ENCODE measurements around the gene NEK10. TPM values are rescaled to one million over a fixed set of nuclear protein-coding genes. Genes with fewer than 3 reads are reported as not detected.
"Not testable (repeated sequence)": the region's sequence is repeated elsewhere in the genome, so short reads cannot be mapped to it uniquely, and the experiment has no call there.

The NEK10 gene
- total and polyA plus RNA-seq, 5 donors: 3.1 to 16.9 (median 9.5) TPM

- 85% methylated on average over 3 of the region's 3 CpGs for WGBS
- no peaks in the 10 kb centered on the region for H3K27me3 ChIP-seq (ENCODE audit: control insufficient read depth, insufficient read depth)
- no peak for ATAC-seq
- H3K9me3 ChIP-seq (ENCODE audit: control insufficient read depth, low read length): no peaks in the 10 kb centered on the region
- no peak for DNase-seq
- intact Hi-C loops (cut with DNase I): no loop called here
- H3K4me3 ChIP-seq (ENCODE audit: low read length): no peak overlapping the region
- no peaks in the 10 kb centered on the region for H3K4me1 ChIP-seq (ENCODE audit: control insufficient read depth, insufficient read depth, low read length)
- no peak overlapping the region for H3K27ac ChIP-seq (ENCODE audit: low read length)
Measured at GRCh38 chr3:27349832-27350231, 19.4 kb downstream of the NEK10 start.

DNA sequence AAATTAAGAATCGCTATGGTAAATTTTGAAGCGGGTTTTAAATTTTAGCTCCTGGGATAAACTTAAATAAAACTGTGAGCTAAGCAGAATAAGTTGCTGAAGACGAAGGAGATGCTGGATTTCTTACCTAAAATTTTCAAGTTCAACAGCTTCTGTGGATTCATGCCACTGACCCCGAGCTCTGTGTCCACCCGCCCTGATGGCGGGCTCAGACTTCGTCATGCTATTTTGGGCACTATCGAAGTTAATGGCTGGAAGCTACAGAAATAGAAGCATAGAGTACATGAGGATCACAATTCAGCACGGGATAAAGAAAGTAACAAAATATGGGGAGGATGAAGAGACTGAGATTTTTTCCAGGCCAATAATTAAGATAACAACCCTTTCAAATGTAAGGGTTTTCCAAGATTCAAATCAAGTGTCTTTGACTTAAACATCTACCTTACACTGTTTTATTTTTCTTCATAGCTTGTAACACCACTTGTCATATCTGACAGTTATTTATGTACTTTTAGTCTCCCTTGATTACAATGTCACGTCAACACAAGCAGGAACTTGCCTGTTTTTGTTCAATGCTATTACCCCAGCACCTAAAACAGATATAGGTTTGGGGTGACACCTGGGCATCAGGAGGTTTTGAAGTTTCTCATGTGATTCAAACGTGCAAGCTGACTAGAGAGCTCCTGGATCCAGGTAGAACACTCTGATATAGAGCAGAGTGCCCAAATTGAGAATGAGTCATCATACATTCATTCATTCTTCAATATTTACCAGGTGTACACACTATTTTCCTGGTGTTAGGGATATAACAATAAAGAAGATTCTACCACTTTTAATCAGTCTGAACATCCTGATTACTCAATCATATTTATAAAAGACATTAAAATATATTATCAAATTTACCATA is 23.0 kb downstream of the NEK10 start:
- peak; percentile 73 to 78 for ATAC-seq
- DNase-seq: no peak
- H3K27ac ChIP-seq (ENCODE audit: low read length): no peak overlapping the region

DNA sequence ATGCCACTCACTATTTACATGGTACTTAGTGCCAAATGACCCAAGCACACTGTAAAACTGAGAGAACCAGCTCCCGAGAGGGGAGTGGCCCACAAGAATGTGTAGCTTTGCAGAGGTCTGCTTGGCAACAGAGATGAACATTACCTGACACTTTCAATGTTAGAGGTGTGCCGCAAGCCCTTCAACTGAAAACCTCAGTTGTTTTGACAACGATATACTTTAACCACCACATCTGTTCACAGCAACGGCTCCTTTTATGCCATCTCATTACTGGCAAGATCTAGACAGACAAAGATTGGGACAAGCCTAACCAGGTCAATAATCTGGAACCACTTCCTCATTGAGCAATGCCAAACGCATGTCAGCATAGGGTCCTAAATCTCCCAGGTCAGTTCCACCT is 23.7 kb downstream of the NEK10 start:
- Histone ChIP-seq H3K27me3 (ENCODE audit: control insufficient read depth, insufficient read depth) (no peaks in the 10 kb centered on the region), H3K9me3 (ENCODE audit: control insufficient read depth, low read length) (no peaks in the 10 kb centered on the region), H3K4me1 (ENCODE audit: control insufficient read depth, insufficient read depth, low read length) (no peaks in the 10 kb centered on the region), H3K27ac (ENCODE audit: low read length) (peak overlapping the region; percentile 37), H3K4me3 (ENCODE audit: low read length) (no peak overlapping the region)
- intact Hi-C loops (cut with DNase I): no loop called here
- DNase-seq (no peak), ATAC-seq (peak; percentile 35 to 46)
- WGBS: 64% methylated on average over 5 of the region's 5 CpGs

More for the DNA sequence above, 23.0 kb downstream of the NEK10 start:
- Histone ChIP-seq H3K27me3 (ENCODE audit: control insufficient read depth, insufficient read depth) (no peaks in the 10 kb centered on the region), H3K4me1 (ENCODE audit: control insufficient read depth, insufficient read depth, low read length) (no peaks in the 10 kb centered on the region), H3K9me3 (ENCODE audit: control insufficient read depth, low read length) (no peaks in the 10 kb centered on the region), H3K4me3 (ENCODE audit: low read length) (no peak overlapping the region)
- intact Hi-C loops (cut with DNase I): no loop called here
- WGBS: 67% methylated on average over 11 of the region's 11 CpGs

DNA sequence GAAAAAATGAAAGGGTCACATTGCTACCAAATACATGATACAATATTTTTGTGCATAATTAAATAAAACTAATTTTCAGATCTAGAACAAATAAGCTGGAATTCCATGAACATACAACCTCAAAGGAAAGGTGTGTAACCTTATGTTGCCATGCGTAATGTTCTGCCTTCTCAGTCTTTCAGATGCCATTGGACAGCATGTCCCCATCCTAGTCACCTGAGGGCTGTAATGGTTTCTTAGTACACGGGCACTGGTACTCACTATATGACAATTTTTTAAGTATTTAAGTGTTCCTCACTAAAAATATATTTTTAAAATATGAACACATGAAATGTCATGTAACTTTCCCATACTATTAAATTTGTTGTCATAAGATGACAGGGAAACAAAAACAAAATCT is 24.1 kb downstream of the NEK10 start:
- intact Hi-C loops (cut with DNase I): no loop called here
- H3K27me3 ChIP-seq (ENCODE audit: control insufficient read depth, insufficient read depth): no peaks in the 10 kb centered on the region
- no peaks in the 10 kb centered on the region for H3K9me3 ChIP-seq (ENCODE audit: control insufficient read depth, low read length)
- no peaks in the 10 kb centered on the region for H3K4me1 ChIP-seq (ENCODE audit: control insufficient read depth, insufficient read depth, low read length)
- H3K4me3 ChIP-seq (ENCODE audit: low read length): no peak overlapping the region
- H3K27ac ChIP-seq (ENCODE audit: low read length): no peak overlapping the region
- ATAC-seq: no peak
- no peak for DNase-seq
- WGBS: 89% methylated on average over 2 of the region's 2 CpGs

- Histone ChIP-seq H3K27ac (ENCODE audit: low read length) (no peak overlapping the region), H3K4me3 (ENCODE audit: low read length) (no peak overlapping the region), H3K27me3 (ENCODE audit: control insufficient read depth, insufficient read depth) (no peaks in the 10 kb centered on the region), H3K4me1 (ENCODE audit: control insufficient read depth, insufficient read depth, low read length) (no peaks in the 10 kb centered on the region), H3K9me3 (ENCODE audit: control insufficient read depth, low read length) (no peaks in the 10 kb centered on the region)
- intact Hi-C loops (cut with DNase I): no loop called here
- WGBS: 93% methylated on average over 3 of the region's 3 CpGs
- no peak for DNase-seq
- ATAC-seq: no peak
Measured at GRCh38 chr3:27344192-27344591, 25.0 kb downstream of the NEK10 start.

GRCh38 chr3:27342267-27342666 is 26.9 kb downstream of the NEK10 start:
- H3K27ac ChIP-seq (ENCODE audit: low read length): no peak overlapping the region
- DNase-seq (no peak), ATAC-seq (no peak)
- no peaks in the 10 kb centered on the region for H3K27me3 ChIP-seq (ENCODE audit: control insufficient read depth, insufficient read depth)
- no peaks in the 10 kb centered on the region for H3K9me3 ChIP-seq (ENCODE audit: control insufficient read depth, low read length)
- H3K4me1 ChIP-seq (ENCODE audit: control insufficient read depth, insufficient read depth, low read length): no peaks in the 10 kb centered on the region
- intact Hi-C loops (cut with DNase I): no loop called here
- H3K4me3 ChIP-seq (ENCODE audit: low read length): no peak overlapping the region
- 62% methylated on average over 1 of the region's 1 CpG for WGBS

DNA sequence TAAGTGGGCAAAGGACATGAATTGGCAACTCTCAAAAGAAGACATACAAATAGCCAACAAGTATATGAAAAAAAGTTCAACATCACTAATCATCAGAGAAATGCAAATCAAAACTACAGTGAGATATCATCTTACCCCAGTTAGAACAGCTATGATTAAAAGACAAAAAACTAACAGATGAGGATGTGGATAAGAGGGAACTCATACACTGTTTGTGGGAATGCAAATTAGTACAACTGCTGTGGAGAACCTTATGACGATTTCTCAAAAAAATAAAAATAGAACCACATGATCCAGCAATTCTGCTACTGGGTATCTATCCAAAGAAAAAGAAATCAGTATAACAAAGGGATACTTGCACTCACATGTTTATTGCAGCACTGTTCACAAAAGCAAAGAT is 28.6 kb downstream of the NEK10 start:
- H3K4me1 ChIP-seq (ENCODE audit: control insufficient read depth, insufficient read depth, low read length): no peaks in the 10 kb centered on the region
- H3K4me3 ChIP-seq (ENCODE audit: low read length): no peak overlapping the region
- H3K27me3 ChIP-seq (ENCODE audit: control insufficient read depth, insufficient read depth): no peaks in the 10 kb centered on the region
- H3K27ac ChIP-seq (ENCODE audit: low read length): no peak overlapping the region
- no peaks in the 10 kb centered on the region for H3K9me3 ChIP-seq (ENCODE audit: control insufficient read depth, low read length)
- DNase-seq (no peak), ATAC-seq (no peak)
- intact Hi-C loops (cut with DNase I): no loop called here
- 52% methylated on average over 1 of the region's 1 CpG for WGBS

DNA sequence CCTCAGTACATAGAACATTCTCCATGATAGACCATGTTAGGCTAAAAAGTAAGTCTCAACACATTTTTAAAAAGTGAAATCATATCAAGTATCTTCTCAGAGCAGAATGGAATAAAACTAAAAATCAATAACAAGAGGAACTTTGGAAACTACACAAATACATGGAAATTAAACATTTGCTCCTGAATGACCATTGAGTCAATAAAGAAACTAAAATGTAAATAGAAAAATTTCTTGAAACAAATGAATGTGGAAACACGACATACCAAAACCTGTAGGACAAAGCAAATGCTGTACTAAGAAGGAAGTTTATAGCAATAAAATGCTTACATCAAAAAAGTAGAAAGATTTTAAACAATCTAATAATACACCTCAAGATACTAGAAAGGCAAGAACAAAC is 33.6 kb downstream of the NEK10 start:
- WGBS: 90% methylated on average over 1 of the region's 1 CpG
- H3K4me3 ChIP-seq (ENCODE audit: low read length): no peak overlapping the region
- H3K27me3 ChIP-seq (ENCODE audit: control insufficient read depth, insufficient read depth): no peaks in the 10 kb centered on the region
- no peak for DNase-seq
- no peaks in the 10 kb centered on the region for H3K9me3 ChIP-seq (ENCODE audit: control insufficient read depth, low read length)
- H3K27ac ChIP-seq (ENCODE audit: low read length): no peak overlapping the region
- no peak for ATAC-seq
- intact Hi-C loops (cut with DNase I): no loop called here
- H3K4me1 ChIP-seq (ENCODE audit: control insufficient read depth, insufficient read depth, low read length): no peaks in the 10 kb centered on the region

DNA sequence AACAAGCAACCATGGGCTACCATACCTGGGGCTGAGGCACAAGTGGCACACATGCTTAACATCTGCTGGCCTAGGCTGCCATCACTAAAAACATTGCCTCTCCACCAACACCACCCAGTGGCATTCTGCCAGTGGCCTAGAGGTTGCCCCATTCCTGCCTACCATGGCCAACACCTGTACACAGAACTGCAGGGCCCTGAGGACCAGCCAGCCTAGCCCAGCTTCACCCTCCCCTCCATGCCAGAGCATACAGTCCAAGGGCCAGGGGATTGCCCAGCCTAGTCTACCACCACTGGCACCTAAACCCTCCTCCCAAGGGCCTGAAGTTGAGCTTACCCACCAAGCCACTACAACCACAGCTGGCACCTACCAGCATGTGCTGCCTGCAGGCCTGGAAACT is 35.3 kb downstream of the NEK10 start:
- no peak overlapping the region for H3K4me3 ChIP-seq (ENCODE audit: low read length)
- intact Hi-C loops (cut with DNase I): no loop called here
- DNase-seq: peak in 1 of 3 donors; percentile 13
- H3K27me3 ChIP-seq (ENCODE audit: control insufficient read depth, insufficient read depth): no peaks in the 10 kb centered on the region
- no peak overlapping the region for H3K27ac ChIP-seq (ENCODE audit: low read length)
- no peaks in the 10 kb centered on the region for H3K9me3 ChIP-seq (ENCODE audit: control insufficient read depth, low read length)
- peak in 1 of 2 donors; percentile 33 for ATAC-seq
- no peaks in the 10 kb centered on the region for H3K4me1 ChIP-seq (ENCODE audit: control insufficient read depth, insufficient read depth, low read length)

GRCh38 chr3:27328982-27329762 is 40.0 kb downstream of the NEK10 start:
- H3K4me1 ChIP-seq (ENCODE audit: control insufficient read depth, insufficient read depth, low read length); H3K27me3 ChIP-seq (ENCODE audit: control insufficient read depth, insufficient read depth); H3K27ac ChIP-seq (ENCODE audit: low read length); ATAC-seq; H3K4me3 ChIP-seq (ENCODE audit: low read length); DNase-seq; H3K9me3 ChIP-seq (ENCODE audit: control insufficient read depth, low read length); intact Hi-C loops (cut with DNase I): not testable (repeated sequence)
- WGBS: 95% methylated on average over 4 of the region's 4 CpGs

Measured in right cardiac atrium (tissue), 5 donors.